ENCODE data around the gene PKN2.

- no peak for TF ChIP-seq EZH2 (IDR thresholded peaks at IDR 0.05; ENCODE audit: low read length, missing control alignments)
- no peak for TF ChIP-seq CTCF (conservative IDR thresholded peaks at IDR 0.05 in 1 of 2, IDR thresholded peaks at IDR 0.05 in 1 of 2; ENCODE audit: low read depth in 1 of 2, low read length in 2 of 2)
Measured at GRCh38 chr1:88742531-88742930, 58.5 kb downstream of the PKN2 start.

Measured in fibroblast of lung (primary cell).